ENCODE results near the gene TRIM2. TPM values are rescaled to one million over a fixed set of nuclear protein-coding genes. Genes with fewer than 3 reads are reported as not detected.

TRIM2 gene
- total RNA-seq, 4 donors from 2014 or later, result 10.9 to 45.4 (median 29.2) TPM

GRCh38 chr4:153174821-153175567, 29.2 kb upstream of the TRIM2 start:
- WGBS, 2 donors, result 95 to 97% methylated on average over 22 of the region's 22 CpGs
- H3K4me3 ChIP-seq (ENCODE audit: low read depth, poor library complexity, severe bottlenecking), result no peak overlapping the region
- TF ChIP-seq, protein P1, sequence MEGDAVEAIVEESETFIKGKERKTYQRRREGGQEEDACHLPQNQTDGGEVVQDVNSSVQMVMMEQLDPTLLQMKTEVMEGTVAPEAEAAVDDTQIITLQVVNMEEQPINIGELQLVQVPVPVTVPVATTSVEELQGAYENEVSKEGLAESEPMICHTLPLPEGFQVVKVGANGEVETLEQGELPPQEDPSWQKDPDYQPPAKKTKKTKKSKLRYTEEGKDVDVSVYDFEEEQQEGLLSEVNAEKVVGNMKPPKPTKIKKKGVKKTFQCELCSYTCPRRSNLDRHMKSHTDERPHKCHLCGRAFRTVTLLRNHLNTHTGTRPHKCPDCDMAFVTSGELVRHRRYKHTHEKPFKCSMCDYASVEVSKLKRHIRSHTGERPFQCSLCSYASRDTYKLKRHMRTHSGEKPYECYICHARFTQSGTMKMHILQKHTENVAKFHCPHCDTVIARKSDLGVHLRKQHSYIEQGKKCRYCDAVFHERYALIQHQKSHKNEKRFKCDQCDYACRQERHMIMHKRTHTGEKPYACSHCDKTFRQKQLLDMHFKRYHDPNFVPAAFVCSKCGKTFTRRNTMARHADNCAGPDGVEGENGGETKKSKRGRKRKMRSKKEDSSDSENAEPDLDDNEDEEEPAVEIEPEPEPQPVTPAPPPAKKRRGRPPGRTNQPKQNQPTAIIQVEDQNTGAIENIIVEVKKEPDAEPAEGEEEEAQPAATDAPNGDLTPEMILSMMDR (IDR thresholded peaks at IDR 0.05), result no peak
- no peak for TF ChIP-seq POLR2A (IDR thresholded peaks at IDR 0.05)
- no peak for DNase-seq (ENCODE audit: low spot score in 2 of 2)
- intact Hi-C loops (cut with DNase I; ENCODE audit: low total_unique reads), result no loop called here

DNA sequence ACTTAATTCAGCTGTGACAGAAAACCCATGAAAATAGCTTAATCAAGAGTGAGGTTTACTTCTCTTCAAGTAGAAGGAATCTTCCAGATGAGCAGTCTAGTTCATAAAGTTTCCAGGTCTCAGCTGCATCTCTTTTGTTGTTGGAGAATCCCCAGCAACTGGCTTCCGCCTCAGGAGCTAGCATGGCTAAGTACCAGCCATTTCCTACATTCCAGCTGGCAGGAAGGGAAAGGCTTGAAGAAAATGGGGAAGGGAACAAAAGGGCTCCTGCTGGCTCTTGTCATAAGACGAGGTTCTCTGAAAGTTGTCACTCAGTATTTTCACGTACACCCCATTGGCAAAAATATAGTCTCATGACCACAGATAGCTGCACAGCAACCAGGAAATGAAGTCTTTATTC, 27.3 kb upstream of the TRIM2 start:
- no peak overlapping the region for H3K4me3 ChIP-seq (ENCODE audit: low read depth, poor library complexity, severe bottlenecking)
- intact Hi-C loops (cut with DNase I; ENCODE audit: low total_unique reads), result no loop called here
- 77 to 81% methylated on average over 3 of the region's 3 CpGs for WGBS, 2 donors
- TF ChIP-seq, protein P1 (IDR thresholded peaks at IDR 0.05), result no peak
- TF ChIP-seq POLR2A (IDR thresholded peaks at IDR 0.05), result no peak
- DNase-seq (ENCODE audit: low spot score in 2 of 2), result no peak

DNA sequence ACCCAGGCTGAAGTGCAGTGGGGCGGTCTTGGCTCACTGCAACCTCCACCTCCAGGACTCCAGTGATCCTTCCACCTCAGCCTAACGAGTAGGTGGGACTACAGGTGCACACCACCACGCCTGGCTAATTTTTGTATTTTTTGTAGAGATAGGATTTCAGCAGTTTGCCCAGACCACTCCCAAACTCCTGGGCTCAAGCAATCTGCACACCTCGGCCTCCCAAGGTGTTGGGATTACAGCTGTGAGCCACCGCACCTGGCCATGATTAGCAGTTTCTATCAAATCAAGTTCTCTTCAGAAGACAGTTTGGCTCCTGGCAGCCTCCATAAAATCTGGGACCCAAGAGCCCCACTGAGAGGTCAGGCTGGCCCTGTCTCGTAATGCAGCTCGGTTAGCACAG, 26.4 kb upstream of the TRIM2 start:
- no peak for TF ChIP-seq POLR2A (IDR thresholded peaks at IDR 0.05)
- TF ChIP-seq, protein P1 (IDR thresholded peaks at IDR 0.05), result no peak
- H3K4me3 ChIP-seq (ENCODE audit: low read depth, poor library complexity, severe bottlenecking), result no peak overlapping the region
- WGBS, 2 donors, result 94% methylated on average over 7 of the region's 7 CpGs
- intact Hi-C loops (cut with DNase I; ENCODE audit: low total_unique reads), result no loop called here
- no peak for DNase-seq (ENCODE audit: low spot score in 2 of 2)

DNA sequence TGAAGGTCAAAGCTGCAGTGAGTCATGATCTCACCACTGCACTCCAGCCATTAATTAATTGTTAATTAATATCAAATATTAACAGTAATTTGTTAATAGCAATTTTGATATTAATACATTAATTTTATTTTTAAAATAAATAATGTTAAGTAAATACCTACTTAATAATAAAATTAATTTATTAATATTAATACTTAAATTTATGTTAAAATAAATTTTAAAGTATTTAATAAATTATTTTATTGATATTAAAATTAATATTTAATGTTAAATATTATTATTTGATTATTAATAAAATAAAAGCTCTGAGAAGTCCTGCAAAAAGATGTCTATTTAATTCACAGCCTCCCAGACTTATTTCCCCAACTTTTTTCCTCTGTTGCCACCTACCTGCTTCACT, 25.1 kb upstream of the TRIM2 start:
- intact Hi-C loops (cut with DNase I; ENCODE audit: low total_unique reads), result no loop called here
- no peak for DNase-seq (ENCODE audit: low spot score in 2 of 2)
- H3K4me3 ChIP-seq (ENCODE audit: low read depth, poor library complexity, severe bottlenecking), result no peak overlapping the region
- no peak for TF ChIP-seq POLR2A (IDR thresholded peaks at IDR 0.05)
- TF ChIP-seq, protein P1 (IDR thresholded peaks at IDR 0.05), result no peak

DNA sequence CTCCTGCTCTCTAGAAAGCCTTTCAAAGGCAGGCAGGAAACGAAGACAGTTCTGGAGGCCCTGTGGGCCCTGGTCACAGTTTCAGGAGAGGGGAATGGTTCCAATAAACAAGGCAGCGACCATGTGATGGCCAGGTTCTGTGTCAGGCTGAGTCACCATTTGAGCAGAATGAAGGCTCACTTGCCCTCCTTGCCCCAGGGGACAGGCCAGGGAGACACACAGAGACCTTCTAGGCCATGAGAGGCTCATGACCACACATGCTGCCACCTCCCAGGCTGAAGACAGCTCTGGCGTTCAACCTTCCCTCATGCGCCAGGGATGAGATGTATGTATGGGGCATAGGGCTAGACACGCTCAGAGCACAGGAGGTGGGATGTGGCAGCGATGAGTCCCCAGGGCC, 22.9 kb upstream of the TRIM2 start:
- DNase-seq (ENCODE audit: low spot score in 2 of 2), result peak in 1 of 2 donors; percentile 36
- 46 to 62% methylated on average over 4 to 6 of the region's 6 CpGs for WGBS, 2 donors
- no peak for TF ChIP-seq POLR2A (IDR thresholded peaks at IDR 0.05)
- TF ChIP-seq, protein P1 (IDR thresholded peaks at IDR 0.05), result no peak
- intact Hi-C loops (cut with DNase I; ENCODE audit: low total_unique reads), result no loop called here
- no peak overlapping the region for H3K4me3 ChIP-seq (ENCODE audit: low read depth, poor library complexity, severe bottlenecking)

GRCh38 chr4:153181700-153182099, 22.5 kb upstream of the TRIM2 start:
- peak in 1 of 2 donors; percentile 79 for DNase-seq (ENCODE audit: low spot score in 2 of 2)
- TF ChIP-seq, protein P1 (IDR thresholded peaks at IDR 0.05), result no peak
- no peak for TF ChIP-seq POLR2A (IDR thresholded peaks at IDR 0.05)
- no peak overlapping the region for H3K4me3 ChIP-seq (ENCODE audit: low read depth, poor library complexity, severe bottlenecking)
- 50 to 64% methylated on average over 6 of the region's 6 CpGs for WGBS, 2 donors
- intact Hi-C loops (cut with DNase I; ENCODE audit: low total_unique reads), result no loop called here

Measured in lower leg skin (tissue), 4 donors.